RWPE1 (cell line): Measurements from ENCODE around the gene FAF2.
A peak's percentile ranks its signal among the peaks of the same experiment; 100 is the strongest.

Experiments used
- CTCF ChIA-PET: fragments of 350-600 bp; sonication (Branson Sonifier 250); formaldehyde crosslinking; extraction: SDS; loops from one replicate; lab custom pipeline; 2021; lab: Yijun Ruan, JAX
- POLR2A ChIA-PET: fragments of 400-600 bp; formaldehyde crosslinking; extraction: SDS; loops from one replicate; lab custom pipeline; 2020; ENCODE audit warnings: antibody characterized with exemption; ENCODE audit not compliant: low non-redundant PET; lab: Yijun Ruan, JAX
- DNase-seq: peaks from one replicate; pipeline ENCODE4 v3.0.0; 2012; ENCODE audit warnings: low spot score
- H3K27ac ChIP-seq: fragments of 450-650 bp; 2 replicates; pipeline ENCODE4 v1.5.1; 2017
- CTCF ChIP-seq: fragments of 450-650 bp; conservative IDR thresholded peaks from 2 replicates; pipeline ENCODE4 v1.5.1; 2017; ENCODE audit warnings: low read depth, mild to moderate bottlenecking

FAF2 gene

GRCh38 chr5:176491901-176492300, 43.7 kb downstream of the FAF2 start:
- ChIA-PET CTCF (interaction anchor here (1.0 to 1.1 kb wide), 2 partner anchors 17 to 86 kb away, joined by 3 to 4 read pairs; no protein-coding TSS in a partner anchor), POLR2A (no interaction called here)
- TF ChIP-seq CTCF: no peak
- H3K27ac ChIP-seq: peak overlapping the region; percentile 76
- DNase-seq: peak; percentile 24

- ChIA-PET POLR2A (no interaction called here), CTCF (interaction anchor here (0.6 to 1.1 kb wide), 3 partner anchors 18 to 86 kb away, joined by 3 to 4 read pairs (median 3); no protein-coding TSS in a partner anchor)
- H3K27ac ChIP-seq: peak overlapping the region; percentile 76
- DNase-seq: peak; percentile 94
- no peak for TF ChIP-seq CTCF
These were observed 44.2 kb downstream of the FAF2 start for GRCh38 chr5:176492431-176492830.

- POLR2A ChIA-PET: interaction anchor here (1.1 kb wide), 1 partner anchor 38 kb away, joined by 4 read pairs; no protein-coding TSS in a partner anchor
- no peak for TF ChIP-seq CTCF
- DNase-seq: peak; percentile 64
- peak overlapping the region; percentile 71 for H3K27ac ChIP-seq
- CTCF ChIA-PET: no interaction called here
These were observed 49.7 kb downstream of the FAF2 start for GRCh38 chr5:176497852-176498251.

- POLR2A ChIA-PET: no interaction called here
- no peak for TF ChIP-seq CTCF
- DNase-seq: no peak
- H3K27ac ChIP-seq: peak overlapping the region; percentile 47; the same call in 1 of the 2 replicates
- CTCF ChIA-PET: no interaction called here
These were observed 51.1 kb downstream of the FAF2 start for GRCh38 chr5:176499273-176499672.

GRCh38 chr5:176500511-176500910, 52.3 kb downstream of the FAF2 start:
- POLR2A ChIA-PET: no interaction called here
- CTCF ChIA-PET: no interaction called here
- no peak for DNase-seq
- peak overlapping the region; percentile 55 for H3K27ac ChIP-seq
- no peak for TF ChIP-seq CTCF

GRCh38 chr5:176501333-176501732, 53.1 kb downstream of the FAF2 start:
- DNase-seq: peak; percentile 42
- CTCF ChIA-PET: no interaction called here
- no peak for TF ChIP-seq CTCF
- POLR2A ChIA-PET: no interaction called here
- H3K27ac ChIP-seq: peak overlapping the region; percentile 34; the same call in 1 of the 2 replicates

GRCh38 chr5:176503496-176503895, 55.3 kb downstream of the FAF2 start:
- DNase-seq: no peak
- H3K27ac ChIP-seq: peak overlapping the region; percentile 34; the same call in 1 of the 2 replicates
- no peak for TF ChIP-seq CTCF
- CTCF ChIA-PET: no interaction called here
- POLR2A ChIA-PET: no interaction called here
